MM.1S (cell line): ENCODE results near the gene SLC25A34.
"Not testable (repeated sequence)": the region's sequence is repeated elsewhere in the genome, so short reads cannot be mapped to it uniquely, and the experiment has no call there.

Experiments
- EZH2 ChIP-seq: fragments of 300-600 bp; sonication (generic); optimal IDR thresholded peaks from 2 replicates; pipeline ENCODE3; 2017; ENCODE audit warnings: low read depth, mild to moderate bottlenecking, antibody characterized with exemption, low read length, mixed read lengths
- TF ChIP-seq, protein P1 (sequence below): fragments of 300-600 bp; sonication (generic); IDR thresholded peaks from 2 replicates; pipeline ENCODE4 v1.5.1; 2016; ENCODE audit warnings: antibody characterized with exemption, low read length, mixed read lengths

DNA sequence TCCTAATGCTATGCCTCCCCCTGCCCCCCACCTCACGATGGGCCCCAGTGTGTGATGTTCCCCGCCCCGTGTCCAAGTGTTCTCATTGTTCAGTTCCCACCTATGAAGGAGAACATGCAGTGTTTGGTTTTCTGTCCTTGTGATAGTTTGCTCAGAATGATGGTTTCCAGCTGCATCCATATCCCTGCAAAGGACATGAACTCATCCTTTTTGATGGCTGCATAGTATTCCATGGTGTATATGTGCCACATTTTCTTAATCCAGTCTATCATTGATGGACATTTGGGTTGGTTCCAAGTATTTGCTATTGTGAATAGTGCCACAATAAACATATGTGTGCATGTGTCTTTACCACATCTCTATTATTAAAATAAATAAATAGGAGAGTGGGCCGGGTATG is 36.7 kb upstream of the SLC25A34 start:
- TF ChIP-seq, protein P1, sequence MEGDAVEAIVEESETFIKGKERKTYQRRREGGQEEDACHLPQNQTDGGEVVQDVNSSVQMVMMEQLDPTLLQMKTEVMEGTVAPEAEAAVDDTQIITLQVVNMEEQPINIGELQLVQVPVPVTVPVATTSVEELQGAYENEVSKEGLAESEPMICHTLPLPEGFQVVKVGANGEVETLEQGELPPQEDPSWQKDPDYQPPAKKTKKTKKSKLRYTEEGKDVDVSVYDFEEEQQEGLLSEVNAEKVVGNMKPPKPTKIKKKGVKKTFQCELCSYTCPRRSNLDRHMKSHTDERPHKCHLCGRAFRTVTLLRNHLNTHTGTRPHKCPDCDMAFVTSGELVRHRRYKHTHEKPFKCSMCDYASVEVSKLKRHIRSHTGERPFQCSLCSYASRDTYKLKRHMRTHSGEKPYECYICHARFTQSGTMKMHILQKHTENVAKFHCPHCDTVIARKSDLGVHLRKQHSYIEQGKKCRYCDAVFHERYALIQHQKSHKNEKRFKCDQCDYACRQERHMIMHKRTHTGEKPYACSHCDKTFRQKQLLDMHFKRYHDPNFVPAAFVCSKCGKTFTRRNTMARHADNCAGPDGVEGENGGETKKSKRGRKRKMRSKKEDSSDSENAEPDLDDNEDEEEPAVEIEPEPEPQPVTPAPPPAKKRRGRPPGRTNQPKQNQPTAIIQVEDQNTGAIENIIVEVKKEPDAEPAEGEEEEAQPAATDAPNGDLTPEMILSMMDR = not testable (repeated sequence)
- TF ChIP-seq EZH2 = not testable (repeated sequence)
